ENCODE results near the gene RGS9BP.
"Not testable (repeated sequence)": the region's sequence is repeated elsewhere in the genome, so short reads cannot be mapped to it uniquely, and the experiment has no call there.

The RGS9BP gene

DNA sequence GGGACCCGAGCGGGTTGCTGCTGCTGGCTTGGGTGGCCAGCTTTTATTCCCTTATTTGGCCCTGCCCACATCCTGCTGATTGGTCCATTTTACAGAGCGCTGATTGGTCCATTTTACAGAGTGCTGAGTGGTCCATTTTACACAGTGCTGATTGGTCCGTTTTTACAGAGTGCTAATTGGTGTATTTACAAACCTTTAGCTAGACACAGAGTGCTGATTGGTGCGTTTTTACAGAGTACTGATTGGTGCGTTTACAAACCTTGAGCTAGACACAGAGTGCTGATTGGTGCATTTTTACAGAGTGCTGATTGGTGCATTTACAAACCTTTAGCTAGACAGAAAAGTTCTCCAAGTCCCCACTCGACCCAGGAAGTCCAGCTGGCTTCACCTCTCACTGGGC lies 24.5 kb downstream of the RGS9BP start:
- DNase-seq, result not testable (repeated sequence)

DNA sequence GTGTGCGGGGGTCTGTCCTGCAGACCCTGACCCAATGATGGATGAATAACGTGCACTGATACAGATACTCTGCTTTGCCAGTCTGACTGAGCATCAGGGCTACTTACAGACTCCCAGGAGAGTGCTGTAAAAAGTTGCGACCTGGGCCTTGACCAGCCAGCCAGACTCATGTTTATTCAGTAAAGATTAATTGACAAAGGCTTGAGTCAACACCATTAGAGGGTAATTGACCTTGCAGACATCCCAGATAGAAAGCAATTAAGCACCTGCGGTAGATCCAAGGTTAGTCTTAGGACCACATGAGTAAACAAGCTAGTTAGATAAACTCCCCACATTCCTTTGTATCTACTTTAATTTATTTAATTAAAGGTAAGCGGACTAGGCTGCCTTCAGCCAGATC lies 26.4 kb downstream of the RGS9BP start:
- no peak for DNase-seq

DNA sequence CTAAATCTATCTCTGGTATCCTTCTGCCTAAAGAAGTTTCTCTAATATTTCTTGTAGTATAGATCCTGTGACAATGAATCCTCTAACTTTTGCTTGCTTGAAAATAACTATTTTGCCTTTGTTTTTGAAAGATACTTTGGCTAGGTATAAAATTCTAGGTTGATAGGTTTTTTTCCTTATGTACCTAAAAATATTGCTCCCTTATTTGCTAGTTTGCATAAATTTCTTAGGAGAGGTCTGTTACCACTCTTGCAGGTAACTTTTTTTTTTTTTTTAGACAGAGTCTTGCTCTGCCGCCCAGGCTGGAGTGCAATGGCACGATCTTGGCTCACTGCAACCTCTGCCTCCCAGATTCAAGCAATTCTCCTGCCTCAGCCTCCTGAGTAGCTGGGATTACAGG lies 28.4 kb downstream of the RGS9BP start:
- DNase-seq, result not testable (repeated sequence)

DNA sequence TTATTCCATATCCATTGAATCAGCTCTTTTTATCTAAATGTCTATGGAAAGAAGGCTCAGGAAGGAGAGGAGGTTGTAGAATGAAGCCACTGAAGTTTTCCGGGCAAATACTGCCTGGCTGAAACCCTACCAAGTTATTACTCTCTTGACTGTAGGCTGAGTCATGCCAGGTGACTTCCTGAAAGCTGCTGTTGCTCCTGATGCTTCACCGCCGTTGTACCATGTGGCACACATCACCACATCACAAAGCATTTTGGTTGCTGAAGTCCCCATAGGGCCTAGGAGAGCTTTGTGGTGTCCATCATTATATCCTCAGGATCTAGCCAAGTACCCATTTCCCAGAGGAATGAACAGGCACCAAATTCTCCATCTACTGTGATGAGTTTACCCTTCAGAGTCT lies 32.8 kb downstream of the RGS9BP start:
- no peak for DNase-seq

DNA sequence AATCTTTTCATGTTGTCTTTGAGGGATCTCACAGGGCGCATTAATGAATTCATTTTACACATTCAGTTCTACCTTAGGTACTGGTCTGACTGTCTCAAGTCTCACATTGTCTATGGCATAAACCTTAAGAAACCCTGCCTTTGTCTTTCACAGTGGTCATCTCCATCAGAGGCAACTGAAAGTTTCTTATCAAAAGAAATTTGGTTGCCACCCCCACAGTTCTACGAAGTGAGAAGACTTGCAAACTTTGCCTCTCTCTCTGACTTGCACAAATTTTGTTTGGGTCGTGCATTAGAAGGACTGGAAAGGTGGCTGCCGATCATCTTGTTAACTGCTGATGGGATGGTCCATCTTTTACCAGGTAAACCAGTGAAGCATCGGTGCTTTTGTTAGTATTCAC lies 33.4 kb downstream of the RGS9BP start:
- no peak for DNase-seq

DNA sequence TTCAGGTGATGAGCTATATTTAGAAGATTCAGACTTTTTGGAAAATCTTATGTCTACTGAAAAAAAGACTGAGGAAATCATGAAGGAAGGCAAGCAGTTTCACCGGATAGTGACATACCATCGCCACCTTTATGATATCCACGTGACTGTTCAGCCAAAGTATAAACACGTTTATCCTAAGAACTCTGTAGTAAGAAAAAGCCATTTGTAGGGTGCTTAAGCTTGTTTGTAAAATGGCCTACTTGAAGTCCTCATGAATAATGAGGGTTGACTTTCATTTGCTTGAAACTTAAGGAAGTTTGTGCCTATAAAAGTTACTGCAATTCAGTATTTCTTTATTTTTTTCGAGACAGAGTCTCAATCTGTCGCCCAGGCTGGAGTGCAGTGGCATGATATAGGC lies 36.1 kb downstream of the RGS9BP start:
- DNase-seq, result no peak

DNA sequence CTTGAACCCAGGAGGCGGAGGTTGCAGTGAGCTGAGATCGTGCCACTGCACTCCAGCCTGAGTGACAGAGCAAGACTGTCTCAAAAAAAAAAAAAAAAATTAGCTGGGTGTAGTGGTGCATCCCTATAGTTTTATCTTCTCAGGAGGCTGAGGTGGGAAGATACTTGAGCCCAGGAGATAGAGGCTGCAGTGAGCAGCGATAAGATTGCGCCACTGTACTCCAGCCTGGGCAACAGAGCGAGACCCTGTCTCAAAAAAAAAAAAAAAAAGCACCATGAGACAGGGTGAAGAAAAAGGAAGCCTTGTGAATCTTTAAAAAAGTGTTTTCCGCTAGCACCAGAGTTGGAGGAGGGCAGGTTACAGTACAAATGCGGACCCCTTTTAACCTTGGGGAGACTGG lies 40.6 kb downstream of the RGS9BP start:
- not testable (repeated sequence) for DNase-seq

DNA sequence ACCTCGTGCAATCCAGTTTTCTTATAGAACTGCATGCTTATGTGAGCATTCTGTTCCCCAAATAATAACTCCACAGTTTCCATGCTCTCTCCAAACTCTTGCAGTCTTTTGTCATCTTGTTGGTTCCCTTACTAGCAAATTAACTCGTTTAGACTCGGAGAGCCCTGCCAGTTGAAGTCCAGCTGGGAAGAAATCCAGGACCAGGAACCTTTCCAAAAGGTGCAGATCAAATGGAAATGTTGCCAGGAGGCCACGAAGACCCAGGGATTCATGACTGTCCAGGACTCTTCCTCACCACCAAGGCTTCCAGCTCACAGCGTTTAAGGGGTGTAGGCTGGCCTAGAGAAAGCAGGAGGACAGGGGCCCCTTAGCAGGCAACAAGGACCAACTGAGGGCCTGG lies 41.8 kb downstream of the RGS9BP start:
- no peak for DNase-seq

DNA sequence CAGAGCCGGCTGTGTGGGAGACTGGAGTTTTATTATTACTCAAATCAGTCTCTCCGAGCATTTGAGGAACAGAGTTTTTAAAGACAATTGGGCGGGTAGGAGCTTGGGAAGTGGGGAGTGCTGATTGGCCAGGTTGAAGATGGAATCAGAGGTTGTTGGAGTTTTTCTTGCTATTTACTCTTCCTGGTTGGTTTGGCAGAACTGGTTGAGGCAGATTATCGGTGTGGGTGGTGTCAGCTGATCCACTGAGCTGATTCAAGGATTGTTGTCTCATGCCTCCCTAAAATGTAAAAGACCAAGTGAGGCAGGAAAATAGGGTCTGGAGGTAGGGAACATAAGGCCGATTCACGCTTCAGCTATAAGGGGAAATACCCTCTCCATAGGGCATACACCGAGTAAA lies 42.6 kb downstream of the RGS9BP start:
- DNase-seq, result no peak

DNA sequence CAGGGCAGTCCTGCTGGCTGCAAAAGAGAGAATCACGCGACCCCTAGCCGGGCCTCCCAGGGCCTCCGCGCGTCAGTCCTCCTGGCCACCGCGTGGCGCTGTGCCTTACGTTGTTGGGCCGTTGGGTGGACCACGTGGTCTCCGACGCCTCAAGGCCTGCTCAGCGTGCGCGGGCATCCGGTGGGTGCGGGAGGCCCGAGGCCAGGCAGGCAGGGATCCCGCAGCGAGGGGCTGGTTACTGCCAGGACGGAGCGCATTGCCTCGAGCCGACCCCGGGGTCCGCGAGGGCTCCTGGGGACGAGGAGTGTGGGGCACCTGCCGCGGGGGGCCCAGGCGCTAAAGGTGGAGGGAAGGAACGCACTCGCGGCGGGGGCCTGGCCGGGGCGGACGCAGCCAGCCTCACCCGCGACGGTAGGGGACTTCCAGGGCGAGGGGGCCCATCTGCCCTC lies 44.0 kb downstream of the RGS9BP start, which contains the start of gene TDRD12:
Gene TDRD12 (plus strand): TSS at position 157 of the 449 bp plus-strand sequence. CDS start 306 bp downstream, outside the sequence.
- no peak for DNase-seq

DNA sequence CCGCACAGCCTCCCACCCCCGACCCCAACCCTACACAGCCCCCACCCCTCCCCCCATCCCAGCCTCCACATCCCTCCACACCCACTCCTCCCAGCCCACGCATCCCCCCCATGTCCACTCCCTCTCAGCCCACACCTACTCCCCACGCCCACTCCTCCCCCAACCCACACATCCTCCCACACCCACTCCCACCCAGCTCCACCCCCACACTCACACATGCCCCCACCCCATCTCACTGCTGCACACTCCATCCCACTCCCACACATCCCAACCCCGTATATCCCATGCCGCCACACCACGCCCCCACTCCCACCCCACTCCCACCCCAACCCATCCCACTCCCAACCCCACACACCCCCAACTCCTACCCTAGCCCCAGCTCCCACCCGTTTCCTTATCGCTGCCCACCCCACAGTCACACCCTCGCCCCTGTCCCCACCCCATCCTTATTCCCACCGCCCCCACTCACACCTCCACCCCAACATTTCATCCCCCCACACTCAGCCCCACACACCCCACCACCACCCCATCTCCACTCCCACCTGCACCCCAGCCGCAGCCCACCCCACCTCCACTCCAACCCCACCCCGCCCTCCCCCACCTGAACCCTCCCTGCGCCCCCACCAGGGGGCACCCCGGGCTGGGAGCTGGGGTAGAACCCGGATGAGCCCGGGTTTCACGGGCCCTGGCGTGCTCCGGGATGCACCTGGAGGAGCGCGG lies 44.7 kb downstream of the RGS9BP start:
- no peak for DNase-seq

DNA sequence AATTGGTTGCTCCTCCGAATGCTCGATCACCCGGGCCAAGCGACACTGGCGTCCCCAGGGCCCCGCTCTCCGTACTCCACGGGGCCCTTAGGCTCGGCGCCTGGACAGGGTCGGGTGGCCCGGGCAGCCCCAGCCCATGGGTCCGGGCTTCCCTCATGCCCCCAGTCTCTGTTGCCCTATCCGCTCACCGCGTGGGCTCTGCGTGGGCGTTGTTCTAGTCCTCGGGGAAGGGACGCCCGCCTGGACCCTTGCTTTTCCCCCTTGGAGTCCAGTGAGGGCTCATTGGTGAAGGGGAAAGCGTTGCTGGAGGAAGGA lies 45.2 kb downstream of the RGS9BP start:
- DNase-seq, result no peak

Measured in cortex of kidney (tissue), 1 donor.